ACC112 (cell line): ENCODE results near the gene AKR1B15.

Experiments
- H2AFZ ChIP-seq: fragments of 200-600 bp; sonication (generic); one replicate; pipeline ENCODE4 v1.6.0; 2017; ENCODE audit warnings: antibody characterized with exemption, low read length; ENCODE audit not compliant: unreplicated experiment
- H3K27ac ChIP-seq: fragments of 200-600 bp; sonication (generic); 2 replicates; pipeline ENCODE4 v1.5.1; 2014; ENCODE audit warnings: low read depth, mild to moderate bottlenecking, antibody characterized with exemption, low read length, moderate library complexity
- H3K27me3 ChIP-seq: fragments of 200-600 bp; sonication (generic); 2 replicates; pipeline ENCODE4 v1.6.1; 2014; ENCODE audit warnings: mild to moderate bottlenecking, antibody characterized with exemption, low read length, moderate library complexity, mixed read lengths; ENCODE audit not compliant: insufficient read depth
- H3K36me3 ChIP-seq: fragments of 200-600 bp; sonication (generic); 2 replicates; pipeline ENCODE4 v1.6.1; 2016; ENCODE audit warnings: mild to moderate bottlenecking, antibody characterized with exemption, low read length, moderate library complexity, mixed read lengths; ENCODE audit not compliant: insufficient read depth
- H3K4me1 ChIP-seq: fragments of 200-600 bp; sonication (generic); one replicate; pipeline ENCODE4 v1.6.1; 2016; ENCODE audit warnings: low read length, mixed read lengths; ENCODE audit not compliant: insufficient read depth, unreplicated experiment, control insufficient read depth
- H3K4me3 ChIP-seq: fragments of 200-600 bp; sonication (generic); 2 replicates; pipeline ENCODE4 v1.5.1; 2014; ENCODE audit warnings: mild to moderate bottlenecking, low read depth, low read length
- H3K79me2 ChIP-seq: fragments of 200-600 bp; sonication (generic); one replicate; pipeline ENCODE4 v1.6.0; 2016; ENCODE audit warnings: low read length; ENCODE audit not compliant: control insufficient read depth, unreplicated experiment, insufficient read depth

AKR1B15 gene

DNA sequence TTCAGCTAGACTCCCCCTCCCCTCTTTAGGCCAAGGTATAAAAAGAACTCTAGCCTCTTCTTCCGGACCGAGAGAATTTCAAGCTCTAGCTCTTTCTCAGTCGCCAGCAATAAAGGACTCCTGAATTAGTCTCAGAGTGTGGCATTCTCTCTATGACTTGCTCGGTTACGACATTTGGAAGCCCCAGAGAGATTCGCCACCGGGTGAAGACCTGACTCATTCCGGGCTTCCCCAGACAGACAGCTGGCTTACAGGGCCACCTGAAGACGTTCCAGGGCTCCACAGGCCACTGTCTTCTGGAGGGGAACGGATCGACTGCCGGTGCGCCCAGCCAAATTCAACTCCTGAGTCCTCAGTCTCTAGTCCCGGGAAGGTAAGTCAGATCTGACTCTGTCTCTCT lies at the start of gene AKR1B15:
AKR1B15 (plus strand) TSS at position 234 of the 400 bp plus-strand sequence. CDS start 15,510 bp downstream, outside the sequence.
- peaks cover 16% of the 10 kb centered on the region for H3K4me1 ChIP-seq
- no peaks in the 10 kb centered on the region for H3K79me2 ChIP-seq
- H3K4me3 ChIP-seq, result no peak within 1 kb of the TSS
- H3K27me3 ChIP-seq, result no peaks in the 10 kb centered on the region
- H3K27ac ChIP-seq, result no peak within 1 kb of the TSS
- peak within 1 kb of the TSS; percentile 71 for H2AFZ ChIP-seq
- H3K36me3 ChIP-seq, result no peaks in the 10 kb centered on the region

DNA sequence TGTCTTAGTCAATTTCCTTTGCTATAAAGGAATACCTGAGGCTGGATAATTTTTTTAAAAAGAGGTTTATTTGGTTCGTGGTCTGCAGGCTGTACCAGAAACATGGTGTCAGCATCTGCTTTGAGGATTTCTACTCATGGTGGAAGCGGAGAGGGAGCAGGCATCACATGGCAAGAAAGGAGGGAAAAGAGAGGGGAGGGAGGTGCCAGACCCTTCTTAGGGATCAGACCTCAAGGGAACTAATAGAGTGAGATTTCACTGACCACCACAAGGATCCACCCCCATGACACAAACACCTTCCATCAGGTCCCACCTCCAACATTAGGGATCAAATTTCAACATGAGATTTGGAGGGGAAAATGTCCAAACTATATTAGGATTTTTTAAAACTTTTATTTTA lies 48.5 kb upstream of the AKR1B15 start:
- H3K79me2 ChIP-seq, result no peaks in the 10 kb centered on the region
- H3K27ac ChIP-seq, result no peak overlapping the region
- H3K27me3 ChIP-seq, result no peaks in the 10 kb centered on the region
- H3K4me3 ChIP-seq, result no peak overlapping the region
- no peaks in the 10 kb centered on the region for H3K36me3 ChIP-seq
- H3K4me1 ChIP-seq, result peaks cover 35% of the 10 kb centered on the region
- no peak overlapping the region for H2AFZ ChIP-seq

DNA sequence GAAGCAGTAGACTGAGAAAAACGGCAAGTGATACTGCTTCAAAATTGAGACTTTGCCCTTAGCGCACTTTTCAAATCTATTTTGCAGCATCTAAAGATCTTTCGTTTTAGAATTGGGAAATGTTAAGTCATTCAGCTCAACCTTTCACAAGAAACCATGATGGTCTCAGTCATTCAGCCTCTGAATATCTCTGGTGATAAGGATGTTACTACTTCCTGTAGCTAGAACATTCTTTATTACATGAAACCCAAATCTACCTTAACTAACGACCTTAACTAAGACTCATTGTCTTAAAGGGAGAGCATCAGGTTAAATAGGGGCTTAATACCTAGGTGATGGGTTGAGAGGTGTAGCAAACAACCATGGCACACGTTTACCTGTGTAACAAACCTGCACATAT lies 47.9 kb upstream of the AKR1B15 start:
- peaks cover 35% of the 10 kb centered on the region for H3K4me1 ChIP-seq
- H3K4me3 ChIP-seq, result no peak overlapping the region
- no peaks in the 10 kb centered on the region for H3K36me3 ChIP-seq
- H3K27ac ChIP-seq, result no peak overlapping the region
- no peaks in the 10 kb centered on the region for H3K79me2 ChIP-seq
- H2AFZ ChIP-seq, result no peak overlapping the region
- H3K27me3 ChIP-seq, result no peaks in the 10 kb centered on the region

DNA sequence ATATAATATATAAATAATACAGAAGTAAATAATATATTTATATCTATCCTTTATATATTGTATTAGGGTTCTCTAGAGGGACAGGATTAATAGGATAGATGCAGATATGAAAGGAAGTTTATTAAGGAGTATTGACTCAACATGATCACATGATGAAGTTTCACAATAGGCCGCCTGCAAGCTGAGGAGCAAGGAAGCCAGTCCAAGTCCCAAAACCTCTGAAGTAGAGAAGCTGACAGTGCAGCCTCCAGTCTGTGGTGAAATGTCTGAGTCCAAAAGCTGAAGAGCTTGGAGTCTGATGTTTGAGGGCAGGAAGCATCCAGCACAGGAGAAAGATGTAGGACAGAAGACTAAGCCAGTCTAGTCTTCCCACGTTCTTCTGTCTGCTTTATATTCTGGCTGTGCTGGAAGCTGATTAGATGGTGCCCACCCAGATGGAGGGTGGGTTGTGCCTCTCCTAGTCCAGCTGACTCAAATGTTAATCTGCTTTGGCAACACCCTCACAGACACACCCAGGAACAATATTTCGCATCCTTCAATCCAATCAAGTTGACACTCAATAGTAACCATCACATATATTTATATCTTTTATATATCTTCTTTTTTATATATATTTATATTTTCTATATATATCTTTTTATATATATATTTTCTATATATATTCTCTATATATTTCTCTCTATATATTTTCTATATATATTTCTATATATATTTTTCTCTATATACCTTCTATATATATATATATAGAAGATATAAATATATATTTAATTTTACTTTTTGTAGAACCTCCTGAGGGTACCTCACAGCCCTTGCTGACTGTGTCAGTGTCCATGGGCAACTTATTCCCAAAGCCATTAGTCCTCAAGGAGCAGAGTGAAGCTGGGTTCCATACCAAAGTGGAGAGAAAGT lies 46.2 kb upstream of the AKR1B15 start:
- peak overlapping the region; percentile 53 for H3K27ac ChIP-seq
- no peaks in the 10 kb centered on the region for H3K27me3 ChIP-seq
- peaks cover 35% of the 10 kb centered on the region for H3K4me1 ChIP-seq
- H3K36me3 ChIP-seq, result no peaks in the 10 kb centered on the region
- H2AFZ ChIP-seq, result peak overlapping the region; percentile 76
- H3K79me2 ChIP-seq, result no peaks in the 10 kb centered on the region
- no peak overlapping the region; the same call in 1 of the 2 replicates for H3K4me3 ChIP-seq

DNA sequence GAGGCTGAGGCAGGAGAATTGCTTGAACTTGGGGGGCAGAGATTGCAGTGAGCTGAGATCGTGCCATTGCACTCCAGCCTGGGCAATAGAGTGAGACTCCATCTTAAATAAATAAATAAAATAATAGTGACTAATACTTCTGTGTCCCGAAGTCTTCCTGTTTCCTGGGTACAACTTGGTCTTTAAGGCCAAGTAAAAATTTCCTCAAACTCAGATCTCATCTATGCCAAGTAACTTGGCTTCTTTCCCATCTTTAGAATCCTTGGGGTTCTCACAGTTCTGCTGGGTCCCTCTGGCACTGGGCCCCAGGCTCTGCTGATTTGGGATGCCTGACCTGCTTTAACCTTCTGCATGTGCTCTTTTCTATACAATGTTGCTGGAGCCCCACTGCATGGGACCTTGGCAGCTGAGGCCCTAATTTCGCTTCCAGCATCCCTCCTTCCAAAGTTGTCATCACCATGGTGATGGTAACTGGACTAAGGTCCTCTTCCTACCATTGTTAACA lies 44.2 kb upstream of the AKR1B15 start:
- H2AFZ ChIP-seq, result peak overlapping the region; percentile 42
- H3K27ac ChIP-seq, result peak overlapping the region; percentile 64

DNA sequence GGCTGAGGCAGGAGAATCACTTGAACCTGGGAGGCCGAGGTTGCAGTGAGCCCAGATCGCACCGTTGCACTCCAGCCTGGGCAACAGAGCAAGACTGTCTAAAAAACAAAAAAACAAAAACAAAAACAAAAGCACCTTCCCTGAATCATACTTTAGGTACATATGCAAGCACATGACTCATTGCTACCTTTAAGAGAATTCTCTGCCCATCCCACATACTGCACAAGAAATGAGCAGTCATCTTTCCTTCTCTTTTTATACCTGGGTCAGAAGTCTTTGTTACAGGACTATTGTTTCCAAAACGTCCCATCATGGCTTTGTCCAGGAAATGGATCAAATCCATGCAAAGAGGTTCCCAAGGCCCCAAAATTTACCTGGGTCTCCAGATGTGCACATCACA lies 43.1 kb upstream of the AKR1B15 start:
- Histone ChIP-seq H3K4me3 (no peak overlapping the region), H3K4me1 (peaks cover 32% of the 10 kb centered on the region), H2AFZ (no peak overlapping the region), H3K27me3 (no peaks in the 10 kb centered on the region), H3K79me2 (no peaks in the 10 kb centered on the region), H3K36me3 (no peaks in the 10 kb centered on the region), H3K27ac (no peak overlapping the region)

More for the DNA sequence above, 44.2 kb upstream of the AKR1B15 start:
- Histone ChIP-seq H3K4me1 (peaks cover 32% of the 10 kb centered on the region), H3K79me2 (no peaks in the 10 kb centered on the region), H3K27me3 (no peaks in the 10 kb centered on the region), H3K4me3 (no peak overlapping the region), H3K36me3 (no peaks in the 10 kb centered on the region)

DNA sequence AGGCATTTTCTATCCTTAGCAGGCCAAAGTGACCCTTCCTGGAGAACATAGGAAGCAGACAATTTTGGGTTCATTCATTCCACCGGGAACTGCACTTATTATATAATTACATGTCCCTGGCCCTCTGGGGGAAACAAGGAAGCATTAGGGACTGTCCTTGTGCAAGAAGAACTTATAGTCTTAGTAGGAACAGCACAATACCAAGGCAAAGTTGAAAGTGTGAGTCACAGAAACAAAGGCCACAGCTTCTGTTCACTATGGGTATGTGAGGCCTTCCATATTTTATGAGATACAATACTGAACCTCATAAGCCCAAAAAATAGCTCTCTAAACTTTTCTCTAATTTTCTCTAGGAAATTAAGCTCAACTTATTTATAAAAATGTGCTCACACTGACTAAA lies 39.9 kb upstream of the AKR1B15 start:
- Histone ChIP-seq H3K4me3 (no peak overlapping the region), H3K27ac (no peak overlapping the region), H3K4me1 (peaks cover 26% of the 10 kb centered on the region), H3K79me2 (no peaks in the 10 kb centered on the region), H3K27me3 (no peaks in the 10 kb centered on the region), H2AFZ (no peak overlapping the region), H3K36me3 (no peaks in the 10 kb centered on the region)

DNA sequence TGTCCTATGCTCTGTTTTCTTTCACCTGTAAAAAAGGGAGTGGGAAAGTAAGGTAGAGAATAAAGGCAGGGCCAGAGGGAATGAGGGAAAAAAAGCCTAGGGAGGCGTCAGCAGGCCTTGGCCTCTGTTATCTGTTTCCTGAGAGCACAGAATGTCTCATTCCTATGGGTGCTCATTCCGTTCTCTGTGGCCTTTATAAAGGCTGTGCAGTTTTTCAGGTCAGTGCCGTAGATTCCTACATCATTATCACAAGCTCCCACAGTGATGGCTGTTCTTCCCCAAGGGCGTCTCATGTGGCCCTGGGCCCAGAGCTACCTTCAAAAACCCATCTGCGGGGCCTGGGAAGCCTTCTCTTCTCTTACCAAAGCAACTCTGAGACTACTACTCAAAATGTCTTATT lies 38.3 kb upstream of the AKR1B15 start:
- no peak overlapping the region for H2AFZ ChIP-seq
- H3K27me3 ChIP-seq, result no peaks in the 10 kb centered on the region
- H3K36me3 ChIP-seq, result no peaks in the 10 kb centered on the region
- peaks cover 30% of the 10 kb centered on the region for H3K4me1 ChIP-seq
- H3K79me2 ChIP-seq, result no peaks in the 10 kb centered on the region
- no peak overlapping the region for H3K4me3 ChIP-seq
- no peak overlapping the region for H3K27ac ChIP-seq

DNA sequence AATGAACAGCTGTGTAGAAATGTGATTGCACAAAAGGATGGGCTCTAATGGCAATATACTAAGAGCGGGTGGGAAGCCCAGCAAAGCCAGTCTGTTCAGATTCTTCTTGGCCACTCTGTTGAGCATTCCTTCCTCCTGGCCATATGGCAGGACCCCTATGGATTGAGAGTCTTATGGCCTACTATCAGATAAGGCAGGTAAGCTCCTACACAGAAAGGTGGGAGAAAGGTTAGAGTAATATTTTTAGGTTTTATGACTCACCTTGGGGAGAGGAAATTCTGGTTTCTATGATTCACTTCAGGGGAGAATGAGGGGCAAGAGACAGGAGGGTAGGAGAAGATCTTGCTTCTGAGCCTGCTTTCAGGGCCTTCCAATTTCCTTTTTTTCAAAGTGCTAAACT lies 36.6 kb upstream of the AKR1B15 start:
- Histone ChIP-seq H3K27ac (no peak overlapping the region), H3K36me3 (no peaks in the 10 kb centered on the region), H3K79me2 (no peaks in the 10 kb centered on the region), H3K4me1 (peaks cover 37% of the 10 kb centered on the region), H3K27me3 (no peaks in the 10 kb centered on the region), H3K4me3 (no peak overlapping the region), H2AFZ (peak overlapping the region; percentile 18)

DNA sequence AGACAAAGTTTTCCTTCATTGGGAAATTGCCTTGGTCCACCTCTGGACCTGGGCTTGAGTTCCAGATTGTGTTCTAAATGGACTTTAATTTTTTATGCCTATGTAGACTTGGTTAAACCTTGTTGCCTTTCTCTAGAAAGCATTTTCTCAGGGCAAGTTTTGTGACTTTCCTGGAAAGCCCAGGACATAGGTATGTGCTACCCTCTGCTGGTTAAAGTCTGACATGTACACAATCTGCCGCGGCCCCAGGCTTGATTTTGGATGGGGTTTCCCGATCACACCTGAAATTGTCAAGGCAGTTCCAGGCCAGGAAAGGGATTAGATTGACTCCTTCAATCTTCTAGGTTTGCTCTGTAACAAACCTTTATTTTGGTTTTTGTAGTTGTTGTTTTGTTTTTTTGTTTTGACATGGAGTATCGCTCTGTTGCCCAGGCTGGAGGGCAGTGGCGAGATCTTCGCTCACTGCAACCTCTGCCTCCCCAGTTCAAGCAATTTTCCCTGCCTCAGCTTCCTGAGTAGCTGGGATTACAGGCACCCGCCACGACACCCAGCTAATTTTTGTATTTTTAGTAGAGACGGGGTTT lies 35.6 kb upstream of the AKR1B15 start:
- Histone ChIP-seq H3K36me3 (no peaks in the 10 kb centered on the region), H3K27me3 (no peaks in the 10 kb centered on the region), H2AFZ (no peak overlapping the region), H3K27ac (no peak overlapping the region), H3K79me2 (no peaks in the 10 kb centered on the region), H3K4me1 (peaks cover 37% of the 10 kb centered on the region), H3K4me3 (no peak overlapping the region)

DNA sequence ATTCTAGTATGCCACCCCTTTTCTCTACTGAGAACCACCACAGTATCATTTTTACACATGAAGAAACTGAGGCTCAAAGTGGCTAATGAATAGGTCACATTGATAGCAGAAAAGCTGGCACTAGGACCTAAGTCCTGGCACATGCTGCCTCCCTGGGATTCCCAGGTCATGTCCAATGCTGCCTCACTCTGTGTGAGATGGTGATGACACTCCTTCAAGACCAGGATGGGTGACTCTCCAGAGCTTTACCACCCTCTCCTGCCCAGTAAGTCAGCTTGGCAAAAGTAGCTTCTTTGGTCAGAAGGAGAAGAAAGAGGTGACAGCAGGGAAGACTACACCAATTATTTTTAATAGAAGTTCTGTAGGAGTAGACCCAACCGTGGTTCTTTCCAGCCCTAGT lies 34.8 kb upstream of the AKR1B15 start:
- no peak overlapping the region for H3K27ac ChIP-seq
- H3K4me1 ChIP-seq, result peaks cover 37% of the 10 kb centered on the region
- no peaks in the 10 kb centered on the region for H3K27me3 ChIP-seq
- H2AFZ ChIP-seq, result peak overlapping the region; percentile 9
- H3K79me2 ChIP-seq, result no peaks in the 10 kb centered on the region
- H3K36me3 ChIP-seq, result no peaks in the 10 kb centered on the region
- no peak overlapping the region for H3K4me3 ChIP-seq
